GM21447 (cell line): ENCODE measurements around the gene NUDT16L1.

Experiments used
- ATAC-seq: cut with Tn5 transposase; IDR thresholded peaks from one replicate; pipeline ENCODE4 v1.9.1; 2021; ENCODE audit not compliant: unreplicated experiment

Gene NUDT16L1

DNA sequence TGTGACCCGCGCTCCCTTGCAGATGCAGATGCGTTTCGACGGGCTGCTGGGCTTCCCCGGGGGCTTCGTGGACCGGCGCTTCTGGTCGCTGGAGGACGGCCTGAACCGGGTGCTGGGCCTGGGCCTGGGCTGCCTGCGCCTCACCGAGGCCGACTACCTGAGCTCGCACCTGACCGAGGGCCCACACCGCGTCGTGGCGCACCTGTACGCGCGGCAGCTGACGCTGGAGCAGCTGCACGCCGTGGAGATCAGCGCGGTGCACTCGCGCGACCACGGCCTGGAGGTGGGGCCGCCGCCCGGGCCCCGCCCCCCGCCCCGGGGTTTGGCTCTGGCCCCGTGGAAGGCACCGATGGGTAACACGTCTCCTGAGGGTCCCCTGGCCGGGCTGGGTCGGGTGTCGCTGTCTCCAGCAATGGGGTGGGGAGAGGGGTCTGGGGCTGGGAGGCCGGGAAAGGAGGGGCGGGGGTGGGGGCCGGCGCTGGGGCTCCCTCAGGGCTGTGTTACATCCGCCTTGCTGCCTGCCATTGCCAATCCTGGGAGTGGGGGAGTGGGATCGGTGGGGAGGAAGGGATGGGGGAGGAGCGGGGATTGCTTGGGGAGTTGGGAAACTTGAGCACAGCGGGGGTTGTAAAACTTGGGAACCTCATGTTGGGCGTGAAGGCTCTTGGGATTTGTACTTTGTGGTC lies 737 bp downstream of the NUDT16L1 start:
- no peak for ATAC-seq

DNA sequence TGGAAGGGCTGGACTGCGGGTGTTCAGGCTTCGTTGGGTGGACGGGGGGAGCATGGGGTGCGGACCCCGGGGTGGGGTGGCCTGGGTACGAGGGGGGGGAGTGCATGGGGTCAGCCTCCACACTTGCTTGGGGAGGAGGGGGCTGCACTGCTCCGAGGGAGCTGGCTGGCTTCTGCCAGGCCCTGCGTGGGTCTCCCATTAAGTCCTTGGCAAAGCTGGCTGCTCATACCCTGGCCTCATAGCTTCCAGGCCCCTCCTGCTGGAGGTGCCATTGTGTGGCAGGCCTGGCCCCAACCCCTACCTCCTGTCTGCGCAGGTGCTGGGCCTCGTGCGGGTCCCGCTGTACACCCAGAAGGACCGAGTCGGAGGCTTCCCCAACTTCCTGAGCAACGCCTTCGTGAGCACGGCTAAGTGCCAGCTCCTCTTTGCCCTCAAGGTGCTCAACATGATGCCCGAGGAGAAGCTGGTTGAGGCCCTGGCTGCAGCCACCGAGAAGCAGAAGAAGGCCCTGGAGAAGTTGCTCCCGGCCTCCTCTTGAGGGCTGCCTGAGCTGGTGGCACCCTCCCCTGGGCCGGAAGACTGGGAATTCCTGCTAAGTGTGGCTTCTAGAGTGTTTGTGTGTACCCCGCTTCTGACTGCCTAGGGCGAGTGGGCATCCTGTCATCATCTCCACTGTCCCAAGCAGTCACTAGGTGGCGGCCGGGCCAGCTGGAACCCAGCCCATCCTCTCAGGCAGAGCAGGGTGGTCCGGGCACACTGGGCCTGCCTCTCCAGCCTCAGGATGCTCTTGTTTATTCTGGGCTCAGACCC lies 1.5 kb downstream of the NUDT16L1 start:
- no peak for ATAC-seq

- no peak for ATAC-seq
These were observed 2.3 kb downstream of the NUDT16L1 start for GRCh38 chr16:4695473-4696171.

DNA sequence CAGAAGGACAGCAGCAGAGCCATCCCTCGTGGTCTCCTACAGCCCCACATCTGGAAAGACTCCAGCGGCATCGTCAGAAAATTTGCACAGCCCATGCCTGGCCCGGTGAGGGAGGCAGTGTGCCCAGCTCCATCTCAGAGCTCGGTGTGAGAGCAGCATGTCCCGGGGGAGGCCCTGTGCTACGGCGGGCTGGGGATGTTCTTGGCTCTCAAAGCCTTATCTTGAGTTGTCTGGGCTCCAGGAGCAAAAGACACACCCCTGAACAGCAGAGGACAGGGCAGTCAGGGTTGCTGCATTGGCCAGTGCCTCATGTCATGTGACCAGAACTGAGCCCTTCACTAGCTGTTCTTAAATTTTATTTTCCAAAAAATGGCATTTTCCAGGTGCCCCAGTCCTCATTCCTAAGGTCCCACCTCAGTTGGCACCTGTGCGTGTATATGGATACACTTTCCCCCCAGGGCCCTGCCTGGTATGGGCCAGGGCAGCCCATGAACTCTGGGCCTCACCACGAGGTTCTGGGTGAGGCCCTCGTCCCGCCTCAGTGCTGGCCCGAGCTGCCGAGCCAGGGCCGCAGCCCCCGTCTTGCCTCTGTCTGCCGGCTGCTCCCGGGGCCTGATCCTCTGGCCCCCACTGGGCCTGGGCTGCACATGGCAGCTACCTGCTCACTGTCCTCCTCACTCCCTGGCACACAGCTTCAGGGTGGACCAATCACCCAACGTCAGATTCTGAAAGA lies 3.0 kb downstream of the NUDT16L1 start:
- ATAC-seq, result no peak

GRCh38 chr16:4696905-4697847 lies 3.8 kb downstream of the NUDT16L1 start:
- ATAC-seq, result no peak

GRCh38 chr16:4697848-4698291 lies 4.5 kb downstream of the NUDT16L1 start:
- no peak for ATAC-seq

DNA sequence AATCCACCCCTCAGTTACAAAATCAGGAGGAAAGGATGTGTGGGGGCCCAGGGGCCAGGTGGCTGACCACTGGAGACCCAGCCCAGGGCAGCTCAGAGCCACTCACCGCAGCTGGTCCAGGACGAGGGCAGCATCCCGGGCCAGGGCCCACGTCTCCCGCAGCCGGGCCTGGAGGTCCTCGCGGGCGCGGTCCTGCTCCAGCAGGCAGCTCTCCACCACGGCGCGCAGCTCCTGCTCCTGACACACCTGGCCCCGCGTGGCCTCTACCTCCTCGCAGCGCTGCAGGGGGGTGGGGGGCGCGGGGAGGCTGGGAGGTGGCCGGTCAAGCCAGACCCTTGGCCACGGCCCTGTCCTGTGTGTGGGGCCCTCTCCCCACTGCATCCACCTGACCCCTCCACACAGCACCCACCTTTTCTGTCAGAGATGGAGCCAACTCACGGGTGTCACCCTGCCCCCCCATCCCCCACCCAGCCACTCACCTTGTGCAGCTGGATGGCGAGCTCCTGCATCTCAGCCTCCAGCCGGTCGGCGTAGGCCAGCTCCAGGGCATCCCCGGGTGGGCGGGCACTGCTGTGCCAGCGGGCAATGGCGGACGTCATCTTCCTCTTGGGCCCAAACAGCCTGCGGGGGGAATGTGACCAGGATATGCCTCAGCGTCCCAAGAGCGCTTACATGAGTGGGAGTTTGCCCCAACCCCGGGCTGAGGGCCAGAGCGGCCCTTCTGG lies 5.1 kb downstream of the NUDT16L1 start:
- ATAC-seq, result no peak

DNA sequence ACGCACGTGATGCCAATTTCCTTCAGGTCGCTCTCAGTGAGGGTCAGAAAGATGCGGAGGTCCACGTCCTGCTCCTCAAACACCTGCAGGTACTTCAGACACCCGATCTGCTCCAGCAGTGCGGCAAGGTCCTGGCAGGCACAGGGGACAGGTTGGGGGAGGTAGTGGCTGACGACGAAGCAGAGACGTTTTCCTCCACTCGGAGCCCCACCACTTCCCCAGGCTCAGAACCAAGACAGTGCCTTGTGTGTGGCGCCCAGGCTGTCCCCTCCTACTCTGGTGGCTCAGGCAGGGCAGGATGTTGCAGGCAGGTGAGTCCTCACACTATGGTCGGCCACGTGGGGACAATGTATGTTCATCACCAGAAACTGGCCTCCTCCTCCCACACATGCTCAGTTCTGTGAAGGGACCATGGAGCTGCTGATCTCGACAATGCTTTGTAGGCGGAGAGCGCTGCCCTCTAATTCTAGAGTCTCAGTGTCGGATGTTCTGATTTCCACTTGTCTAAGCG lies 5.7 kb downstream of the NUDT16L1 start:
- no peak for ATAC-seq

GRCh38 chr16:4700380-4700996 lies 7.1 kb downstream of the NUDT16L1 start:
- ATAC-seq, result no peak

DNA sequence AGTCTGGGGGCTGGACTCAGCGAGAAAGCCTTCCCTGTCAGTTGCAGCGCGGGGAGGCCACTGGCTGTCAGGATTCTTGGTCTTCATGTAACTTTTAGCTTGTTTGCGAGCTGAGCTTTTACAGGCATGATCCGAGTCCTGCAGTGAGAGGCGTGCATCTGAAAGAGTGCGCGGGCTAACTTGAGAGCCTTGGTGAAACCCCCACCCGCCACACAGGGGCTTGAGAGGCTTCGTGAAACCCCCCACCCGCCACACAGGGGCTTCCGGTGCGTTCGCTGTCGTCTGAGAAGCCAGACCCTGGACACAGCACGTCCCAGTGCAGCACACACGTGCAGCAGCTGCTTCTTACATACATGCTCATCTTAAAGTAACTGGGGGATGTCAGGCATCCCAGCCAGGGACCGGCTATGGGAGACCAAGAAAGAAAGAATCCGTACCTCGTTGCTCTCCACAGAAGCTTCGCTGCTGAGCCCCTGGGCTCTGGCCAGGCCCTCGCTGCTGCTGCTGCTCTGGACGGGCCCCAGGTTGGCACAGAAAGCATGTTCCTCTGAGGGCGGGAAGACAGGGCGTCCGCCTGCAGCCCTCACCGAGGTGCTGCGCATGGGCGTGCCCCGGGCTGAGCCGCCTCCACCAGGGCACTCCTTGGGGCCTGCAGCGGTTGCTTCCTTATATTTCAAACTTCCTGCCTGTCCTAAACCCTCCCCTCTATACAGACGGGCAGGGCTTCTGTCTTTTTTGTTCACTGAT lies 7.8 kb downstream of the NUDT16L1 start:
- no peak for ATAC-seq

- no peak for ATAC-seq
These were observed 8.6 kb downstream of the NUDT16L1 start for GRCh38 chr16:4701791-4702465.

GRCh38 chr16:4702466-4702808 lies 9.1 kb downstream of the NUDT16L1 start:
- no peak for ATAC-seq

GRCh38 chr16:4703906-4704305 lies 10.5 kb downstream of the NUDT16L1 start:
- no peak for ATAC-seq

- ATAC-seq, result no peak
These were observed 11.1 kb downstream of the NUDT16L1 start for GRCh38 chr16:4704491-4704890.

DNA sequence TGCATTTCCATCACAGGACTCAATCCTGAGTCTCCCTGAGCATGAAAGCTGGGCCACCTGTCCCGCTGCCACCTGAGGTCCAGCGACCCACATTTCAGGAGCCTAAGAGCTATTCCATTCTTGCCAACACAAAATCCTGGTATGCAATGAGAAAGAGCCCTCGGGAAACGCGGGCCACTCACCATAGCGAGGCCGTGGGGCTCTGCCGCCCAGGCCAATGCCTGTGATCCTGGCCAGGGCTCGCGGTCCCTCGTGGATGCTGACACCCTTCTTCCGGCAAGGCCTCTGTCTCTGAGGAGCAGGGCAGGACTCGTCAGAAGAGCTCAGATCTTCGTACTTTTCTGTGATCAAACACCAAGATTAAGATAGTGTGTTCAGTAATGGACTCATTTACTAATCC lies 11.6 kb downstream of the NUDT16L1 start:
- no peak for ATAC-seq

GRCh38 chr16:4706871-4707270 lies 13.5 kb downstream of the NUDT16L1 start:
- no peak for ATAC-seq

- ATAC-seq, result no peak
These were observed 16.1 kb downstream of the NUDT16L1 start for GRCh38 chr16:4709481-4709880.
